K562 (cell line): Measurements from ENCODE around the gene CARD9. TPM values are rescaled to one million over a fixed set of nuclear protein-coding genes. Genes with fewer than 3 reads are reported as not detected.

ENCODE experiments used
- ATAC-seq: fragments of 200-7000 bp; cut with Tn5 transposase; 3 replicates; pipeline ENCODE4 v1.9.1; 2020; ENCODE audit warnings: moderate library complexity
- BruUV-seq: library from RNA; stranded (reverse); fragments of 400-500 nt; replicated peaks from 2 replicates; lab custom pipeline; 2021; lab: Mats Ljungman, UMichigan
- CTCF ChIA-PET: fragments of 300-600 bp; formaldehyde crosslinking; extraction: SDS; loops from one replicate; lab custom pipeline; 2021; ENCODE audit warnings: low intra/inter-chr PET ratio; lab: Yijun Ruan, JAX
- POLR2A ChIA-PET: fragments of 300-600, 350-650 bp; sonication (Branson Sonifier 250); formaldehyde crosslinking; extraction: SDS; loops from one replicate; lab custom pipeline; 2021; ENCODE audit warnings: antibody characterized with exemption, inconsistent platforms; lab: Yijun Ruan, JAX
- DNase-seq, 4 experiments: peaks; one replicate each; pipeline versions ENCODE4 v3.0.0 to v3.0.0-alpha.2; 2011 to 2018; ENCODE audit warnings: low spot score in 3 of 4, mixed read lengths in 3 of 4; ENCODE audit errors: extremely low read depth in 1 of 4
- FAIRE-seq: peaks from 2 replicates; lab custom pipeline; 2011; peaks lifted over from hg19 to GRCh38; lab: Jason Lieb, UNC
- H2AFZ ChIP-seq: 2 replicates; pipeline ENCODE4 v1.6.0; 2011; ENCODE audit warnings: low read depth, low read length, control low read depth, inconsistent platforms
- H3K27ac ChIP-seq: fragments of 200-600 bp; 3 replicates; pipeline ENCODE4 v1.8.0; 2011; ENCODE audit warnings: low read depth, mild to moderate bottlenecking, control low read depth, inconsistent platforms, low read length, moderate library complexity, mixed read lengths; ENCODE audit errors: extremely low read depth
- H3K27me3 ChIP-seq, 2 experiments: fragments of 300-600 bp in 1 of 2; 2 replicates in 1 of 2; 3 replicates in 1 of 2; pipeline versions ENCODE4 v1.6.0 to v1.8.0; 2011; ENCODE audit warnings: inconsistent platforms in 2 of 2, low read length in 2 of 2, mild to moderate bottlenecking in 1 of 2, mixed read lengths in 1 of 2, moderate library complexity in 1 of 2; ENCODE audit not compliant: control insufficient read depth in 2 of 2, insufficient read depth in 2 of 2
- H3K36me3 ChIP-seq: fragments of 300-600 bp; 3 replicates; pipeline ENCODE4 v1.8.0; 2011; ENCODE audit warnings: mild to moderate bottlenecking, low read length, inconsistent platforms; ENCODE audit not compliant: control insufficient read depth, insufficient read depth
- H3K4me1 ChIP-seq, 2 experiments: fragments of 200-600 bp in 1 of 2; replicated peaks in 1 of 2; 2 replicates in 1 of 2; 3 replicates in 1 of 2; pipeline versions ENCODE4 v1.5.1 to v1.8.0; 2011; ENCODE audit warnings: inconsistent platforms in 2 of 2, low read length in 2 of 2, mild to moderate bottlenecking in 1 of 2, mixed read lengths in 1 of 2, moderate library complexity in 1 of 2; ENCODE audit not compliant: control insufficient read depth in 2 of 2, insufficient read depth in 2 of 2
- H3K4me2 ChIP-seq: 2 replicates; pipeline ENCODE4 v1.6.1; 2011; ENCODE audit warnings: low read length, control low read depth, inconsistent platforms, mixed read lengths; ENCODE audit not compliant: insufficient read depth
- H3K4me3 ChIP-seq: fragments of 200-600 bp; sonication (generic), shearing (Covaris generic); 2 replicates; pipeline ENCODE4 v1.5.1; 2016; ENCODE audit warnings: control low read depth, inconsistent platforms
- H3K79me2 ChIP-seq: fragments of 200-600 bp; 3 replicates; pipeline ENCODE4 v1.8.0; 2011; ENCODE audit warnings: low read length, inconsistent platforms; ENCODE audit not compliant: control insufficient read depth, insufficient read depth
- H3K9ac ChIP-seq, 2 experiments: 2 replicates each; pipeline versions ENCODE4 v1.6.0 to v1.6.1; 2011; ENCODE audit warnings: low read depth in 2 of 2, low read length in 2 of 2, control low read depth in 1 of 2, inconsistent platforms in 1 of 2, mild to moderate bottlenecking in 1 of 2, mixed read lengths in 1 of 2; ENCODE audit not compliant: insufficient read depth in 1 of 2
- H3K9me1 ChIP-seq: one replicate; pipeline ENCODE4 v1.6.0; 2011; ENCODE audit warnings: inconsistent platforms, mild to moderate bottlenecking, low read length, moderate library complexity; ENCODE audit not compliant: control insufficient read depth, insufficient read depth
- H3K9me3 ChIP-seq: replicated peaks from 2 replicates; pipeline ENCODE4 v1.5.1; 2011; ENCODE audit warnings: low read depth, low read length, inconsistent platforms; ENCODE audit not compliant: control insufficient read depth, insufficient read depth
- H4K20me1 ChIP-seq: replicated peaks from 2 replicates; pipeline ENCODE4 v1.6.1; 2011; ENCODE audit warnings: low read length, inconsistent platforms, mixed read lengths; ENCODE audit not compliant: control insufficient read depth, insufficient read depth
- BRD4 ChIP-seq: fragments of 200-600 bp; sonication (generic); IDR thresholded peaks from 2 replicates; pipeline ENCODE4 v1.6.1; 2017; ENCODE audit warnings: inconsistent platforms
- CC2D1A ChIP-seq: fragments of 450-650 bp; IDR thresholded peaks from 2 replicates; pipeline ENCODE4 v1.6.1; 2017; ENCODE audit warnings: mild to moderate bottlenecking
- SNRNP70 ChIP-seq: fragments of 200-400 bp; formaldehyde crosslinking; optimal IDR thresholded peaks from 2 replicates; pipeline ENCODE3; 2017; ENCODE audit warnings: low read depth, low read length
- TEAD2 ChIP-seq: fragments of 450-650 bp; IDR thresholded peaks from 2 replicates; pipeline ENCODE4 v1.6.1; 2016; ENCODE audit warnings: missing genetic modification characterization, control low read depth, missing compliant biosample characterization
- USF2 ChIP-seq: sonication (generic); formaldehyde crosslinking; IDR thresholded peaks from 2 replicates; pipeline ENCODE4 v1.5.0; 2020; ENCODE audit warnings: missing genetic modification reagents
- ZBTB40 ChIP-seq, 2 experiments: fragments of 450-650 bp in 1 of 2; sonication (generic) in 1 of 2; formaldehyde crosslinking in 1 of 2; IDR thresholded peaks; 2 replicates each; pipeline versions ENCODE4 v1.7.1 to v1.9.0; 2016 to 2022; ENCODE audit warnings: inconsistent platforms in 1 of 2, mild to moderate bottlenecking in 1 of 2, missing genetic modification reagents in 1 of 2
- ZHX1 ChIP-seq: fragments of 150-350 bp; conservative IDR thresholded peaks from 2 replicates; pipeline ENCODE4 v1.6.1; 2014; ENCODE audit warnings: low read length
- ZKSCAN3 ChIP-seq: fragments of 250-450 bp; sonication (Bioruptor Pico); IDR thresholded peaks from 2 replicates; pipeline ENCODE4 v1.4.0; 2020
- WGBS: fragments of 100-300 bp; shearing (Covaris generic); methylation state at CpG from one replicate; pipeline ENCODE4 v1.1.6; 2016; ENCODE audit warnings: low coverage, mixed read lengths; ENCODE audit not compliant: insufficient coverage; ENCODE audit errors: missing lambda C conversion rate; 5-methylcytosine and 5-hydroxymethylcytosine counted together
- in situ Hi-C: fragments of 300-500 bp; cut with MboI; formaldehyde crosslinking; loops from 4 replicates; pipeline ENCODE4 v1.15.0; 2018; ENCODE audit warnings: inconsistent platforms, mixed read lengths
- intact Hi-C: fragments of 100-400 bp; cut with micrococcal nuclease; formaldehyde crosslinking; loops from 2 replicates; pipeline ENCODE4 v1.14.2; 2022
- polyA plus RNA-seq, 8 experiments: library from polyadenylated mRNA; depleted of rRNA in 4 of 8; stranded (reverse) in 5 of 8; unstranded in 3 of 8; fragments of >200 nt; fragmentation: Nextera tagmentation in 2 of 8; fragmentation: Illumina TruSeq in 1 of 8; extraction: Ambion mirVana in 2 of 8; extraction: Trizol in 1 of 8; gene quantifications; 2 replicates each; pipeline versions ENCODE4 v1.2.1 to v1.2.3, GENCODE V29; 2011 to 2014; ENCODE audit warnings: inconsistent platforms in 1 of 8, missing spikeins in 1 of 8
- total RNA-seq, 7 experiments: library from RNA; depleted of rRNA in 6 of 7; stranded (reverse); fragments of >200 nt in 6 of 7; fragmentation: Illumina TruSeq in 2 of 7; extraction: Trizol in 2 of 7; gene quantifications; 2 replicates each; pipeline versions ENCODE4 v1.2.1 to v1.2.3, GENCODE V29; 2011 to 2021; ENCODE audit warnings: low replicate concordance in 1 of 7

Gene CARD9
- total and polyA plus RNA-seq, 9 of the 15 experiments (the other 6 are each of a cell fraction or from before 2014, with no cell fraction given) = 1.7 to 53.0 (median 9.7) TPM

- Histone ChIP-seq H3K27ac (no peak overlapping the region), H3K9me1 (no peaks in the 10 kb centered on the region), H3K27me3 (peaks cover 1 to 24% of the 10 kb centered on the region in 2 experiments; a peak in 3 of 5 replicates), H3K9me3 (peaks cover 7% of the 10 kb centered on the region), H3K9ac (no peak overlapping the region), H3K79me2 (no peaks in the 10 kb centered on the region), H4K20me1 (no peaks in the 10 kb centered on the region; the same call in 1 of the 2 replicates), H2AFZ (no peak overlapping the region), H3K4me1 (peaks cover 0 to 34% of the 10 kb centered on the region in 2 experiments; a peak in 3 of 5 replicates), H3K36me3 (no peaks in the 10 kb centered on the region), H3K4me2 (no peak overlapping the region), H3K4me3 (no peak overlapping the region)
- ATAC-seq (no peak), DNase-seq (no peak), FAIRE-seq (no peak)
- ChIA-PET CTCF (no interaction called here), POLR2A (no interaction called here)
- WGBS = 17% methylated on average over 20 of the region's 23 CpGs
- BruUV-seq = no TSS peak
- intact Hi-C loops = no loop called here
- in situ Hi-C loops = no loop called here
- no peak for TF ChIP-seq ZKSCAN3
- TF ChIP-seq USF2 = no peak
- no peak for TF ChIP-seq CC2D1A
- no peak for TF ChIP-seq ZHX1
- TF ChIP-seq ZBTB40 (IDR thresholded peaks at IDR 0.05) = no peak
- TF ChIP-seq ZBTB40 (CRISPR knock-in tag; IDR thresholded peaks at IDR 0.05) = no peak
- TF ChIP-seq BRD4 = no peak
- no peak for TF ChIP-seq SNRNP70
- no peak for TF ChIP-seq TEAD2 (tag)
Observed at GRCh38 chr9:136316271-136316751, 57.2 kb downstream of the CARD9 start.
